SK-N-SH treated with all-trans-retinoic acid at 6 μM for 48 hours (cell line): ENCODE data around the gene C17orf113.

Experiments used
- ATAC-seq: fragments of 200-7000 bp; cut with Tn5 transposase; 3 replicates; pipeline ENCODE4 v1.9.1; 2020; ENCODE audit warnings: mild to moderate bottlenecking, moderate library complexity
- ARNTL ChIP-seq: fragments of 450-650 bp; formaldehyde crosslinking; IDR thresholded peaks from 2 replicates; pipeline ENCODE4 v1.5.0; 2020; ENCODE audit warnings: low read depth, mild to moderate bottlenecking, moderate library complexity, borderline replicate concordance
- BACH2 ChIP-seq: fragments of 250-450 bp; sonication (Bioruptor Pico); IDR thresholded peaks from 2 replicates; pipeline ENCODE4 v1.9.0; 2021; ENCODE audit warnings: mild to moderate bottlenecking, borderline replicate concordance
- CSDC2 ChIP-seq: fragments of 250-450 bp; sonication (Bioruptor Pico); IDR thresholded peaks from 2 replicates; pipeline ENCODE4 v1.5.0; 2020; ENCODE audit warnings: mild to moderate bottlenecking, moderate library complexity
- ESRRG ChIP-seq: fragments of 250-450 bp; sonication (Bioruptor Pico); IDR thresholded peaks from 2 replicates; pipeline ENCODE4 v1.6.1; 2021; ENCODE audit warnings: mild to moderate bottlenecking
- GLIS3 ChIP-seq: fragments of 250-450 bp; sonication (Bioruptor Pico); IDR thresholded peaks from 2 replicates; pipeline ENCODE4 v1.5.0; 2020; ENCODE audit warnings: mild to moderate bottlenecking, moderate library complexity
- ISL1 ChIP-seq: fragments of 250-450 bp; sonication (Bioruptor Pico); IDR thresholded peaks from 2 replicates; pipeline ENCODE4 v2.1.2; 2022; ENCODE audit warnings: mild to moderate bottlenecking, moderate library complexity
- OSR1 ChIP-seq: fragments of 250-450 bp; sonication (Bioruptor Pico); IDR thresholded peaks from 2 replicates; pipeline ENCODE4 v1.8.0; 2022; ENCODE audit warnings: moderate library complexity, mild to moderate bottlenecking, inconsistent platforms
- RARB ChIP-seq: fragments of 250-450 bp; sonication (Bioruptor Pico); IDR thresholded peaks from 2 replicates; pipeline ENCODE4 v1.8.0; 2021; ENCODE audit warnings: mild to moderate bottlenecking, moderate library complexity
- SNAI2 ChIP-seq: fragments of 250-450 bp; sonication (Bioruptor Pico); IDR thresholded peaks from 2 replicates; pipeline ENCODE4 v1.5.0; 2020; ENCODE audit warnings: mild to moderate bottlenecking, moderate library complexity
- TCF4 ChIP-seq: fragments of 250-450 bp; sonication (Bioruptor Pico); IDR thresholded peaks from 2 replicates; pipeline ENCODE4 v1.8.0; 2021; ENCODE audit warnings: mild to moderate bottlenecking, moderate library complexity, borderline replicate concordance
- TOX ChIP-seq: fragments of 250-450 bp; sonication (Bioruptor Pico); IDR thresholded peaks from 2 replicates; pipeline ENCODE4 v1.8.0; 2021; ENCODE audit warnings: mild to moderate bottlenecking, moderate library complexity, borderline replicate concordance
- ZC3H10 ChIP-seq: fragments of 250-450 bp; sonication (Bioruptor Pico); IDR thresholded peaks from 2 replicates; pipeline ENCODE4 v1.5.1; 2021; ENCODE audit warnings: mild to moderate bottlenecking, moderate library complexity
- ZFP3 ChIP-seq: fragments of 250-450 bp; sonication (Bioruptor Pico); IDR thresholded peaks from 2 replicates; pipeline ENCODE4 v1.5.0; 2020; ENCODE audit warnings: mild to moderate bottlenecking, moderate library complexity
- ZFP30 ChIP-seq: fragments of 450-650 bp; formaldehyde crosslinking; IDR thresholded peaks from 2 replicates; pipeline ENCODE4 v1.5.0; 2022; ENCODE audit warnings: mild to moderate bottlenecking, moderate library complexity
- ZNF565 ChIP-seq: fragments of 450-650 bp; formaldehyde crosslinking; conservative IDR thresholded peaks from 2 replicates; pipeline ENCODE4 v1.5.0; 2020; ENCODE audit warnings: low read depth, mild to moderate bottlenecking, moderate library complexity
- ZNF70 ChIP-seq: fragments of 450-650 bp; formaldehyde crosslinking; IDR thresholded peaks from 2 replicates; pipeline ENCODE4 v1.5.0; 2020; ENCODE audit warnings: mild to moderate bottlenecking, moderate library complexity
- ZNF8 ChIP-seq: fragments of 450-650 bp; formaldehyde crosslinking; IDR thresholded peaks from 2 replicates; pipeline ENCODE4 v1.5.0; 2020; ENCODE audit warnings: mild to moderate bottlenecking, moderate library complexity
- TF ChIP-seq, protein P1 (sequence below): fragments of 250-450 bp; sonication (Bioruptor Pico); IDR thresholded peaks from 2 replicates; pipeline ENCODE4 v1.8.0; 2021; ENCODE audit warnings: low read depth, mild to moderate bottlenecking, moderate library complexity, borderline replicate concordance
- TF ChIP-seq, protein P2 (sequence below): fragments of 250-450 bp; sonication (Bioruptor Pico); IDR thresholded peaks from 2 replicates; pipeline ENCODE4 v1.5.0; 2020; ENCODE audit warnings: mild to moderate bottlenecking, moderate library complexity
- TF ChIP-seq, protein P3 (sequence below): fragments of 250-450 bp; sonication (Bioruptor Pico); IDR thresholded peaks from 2 replicates; pipeline ENCODE4 v1.8.0; 2020; ENCODE audit warnings: mild to moderate bottlenecking, moderate library complexity, borderline replicate concordance
- TF ChIP-seq, protein P4 (sequence below): fragments of 250-450 bp; sonication (Bioruptor Pico); IDR thresholded peaks from 2 replicates; pipeline ENCODE4 v1.5.1; 2020; ENCODE audit warnings: low read depth, mild to moderate bottlenecking, moderate library complexity
- TF ChIP-seq, protein P5 (sequence below): fragments of 250-450 bp; sonication (Bioruptor Pico); IDR thresholded peaks from 2 replicates; pipeline ENCODE4 v1.5.1; 2021; ENCODE audit warnings: mild to moderate bottlenecking, moderate library complexity

Gene C17orf113

DNA sequence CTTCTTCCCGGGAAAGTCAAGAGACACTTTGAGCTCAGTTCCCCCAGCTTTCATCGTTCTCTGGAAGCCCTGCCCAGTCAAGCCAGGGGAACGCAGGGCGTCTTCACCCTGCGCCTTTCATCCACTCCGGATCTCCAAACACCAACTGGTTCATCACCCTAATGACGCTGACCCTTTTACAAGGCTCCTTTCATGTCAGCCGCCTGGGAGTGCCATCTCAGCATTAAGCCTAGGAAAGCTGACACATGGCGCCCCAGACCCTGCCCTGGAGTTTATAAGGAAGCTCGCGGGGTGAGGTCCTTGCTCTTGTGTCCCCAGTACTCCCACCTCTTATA, 32.6 kb downstream of the C17orf113 start:
- no peak for ATAC-seq
- TF ChIP-seq CSDC2 (CRISPR knock-in tag) (no peak), ESRRG (CRISPR knock-in tag) (no peak), ZNF70 (no peak), ZFP30 (CRISPR knock-in tag) (no peak), RARB (CRISPR knock-in tag) (no peak), TCF4 (CRISPR knock-in tag) (no peak), ZNF8 (CRISPR knock-in tag) (no peak), ZFP3 (no peak), GLIS3 (CRISPR knock-in tag) (no peak)
- TF ChIP-seq, protein P1, sequence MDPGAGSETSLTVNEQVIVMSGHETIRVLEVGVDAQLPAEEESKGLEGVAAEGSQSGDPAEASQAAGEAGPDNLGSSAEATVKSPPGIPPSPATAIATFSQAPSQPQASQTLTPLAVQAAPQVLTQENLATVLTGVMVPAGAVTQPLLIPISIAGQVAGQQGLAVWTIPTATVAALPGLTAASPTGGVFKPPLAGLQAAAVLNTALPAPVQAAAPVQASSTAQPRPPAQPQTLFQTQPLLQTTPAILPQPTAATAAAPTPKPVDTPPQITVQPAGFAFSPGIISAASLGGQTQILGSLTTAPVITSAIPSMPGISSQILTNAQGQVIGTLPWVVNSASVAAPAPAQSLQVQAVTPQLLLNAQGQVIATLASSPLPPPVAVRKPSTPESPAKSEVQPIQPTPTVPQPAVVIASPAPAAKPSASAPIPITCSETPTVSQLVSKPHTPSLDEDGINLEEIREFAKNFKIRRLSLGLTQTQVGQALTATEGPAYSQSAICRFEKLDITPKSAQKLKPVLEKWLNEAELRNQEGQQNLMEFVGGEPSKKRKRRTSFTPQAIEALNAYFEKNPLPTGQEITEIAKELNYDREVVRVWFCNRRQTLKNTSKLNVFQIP (CRISPR knock-in tag), result no peak
- TF ChIP-seq, protein P2, sequence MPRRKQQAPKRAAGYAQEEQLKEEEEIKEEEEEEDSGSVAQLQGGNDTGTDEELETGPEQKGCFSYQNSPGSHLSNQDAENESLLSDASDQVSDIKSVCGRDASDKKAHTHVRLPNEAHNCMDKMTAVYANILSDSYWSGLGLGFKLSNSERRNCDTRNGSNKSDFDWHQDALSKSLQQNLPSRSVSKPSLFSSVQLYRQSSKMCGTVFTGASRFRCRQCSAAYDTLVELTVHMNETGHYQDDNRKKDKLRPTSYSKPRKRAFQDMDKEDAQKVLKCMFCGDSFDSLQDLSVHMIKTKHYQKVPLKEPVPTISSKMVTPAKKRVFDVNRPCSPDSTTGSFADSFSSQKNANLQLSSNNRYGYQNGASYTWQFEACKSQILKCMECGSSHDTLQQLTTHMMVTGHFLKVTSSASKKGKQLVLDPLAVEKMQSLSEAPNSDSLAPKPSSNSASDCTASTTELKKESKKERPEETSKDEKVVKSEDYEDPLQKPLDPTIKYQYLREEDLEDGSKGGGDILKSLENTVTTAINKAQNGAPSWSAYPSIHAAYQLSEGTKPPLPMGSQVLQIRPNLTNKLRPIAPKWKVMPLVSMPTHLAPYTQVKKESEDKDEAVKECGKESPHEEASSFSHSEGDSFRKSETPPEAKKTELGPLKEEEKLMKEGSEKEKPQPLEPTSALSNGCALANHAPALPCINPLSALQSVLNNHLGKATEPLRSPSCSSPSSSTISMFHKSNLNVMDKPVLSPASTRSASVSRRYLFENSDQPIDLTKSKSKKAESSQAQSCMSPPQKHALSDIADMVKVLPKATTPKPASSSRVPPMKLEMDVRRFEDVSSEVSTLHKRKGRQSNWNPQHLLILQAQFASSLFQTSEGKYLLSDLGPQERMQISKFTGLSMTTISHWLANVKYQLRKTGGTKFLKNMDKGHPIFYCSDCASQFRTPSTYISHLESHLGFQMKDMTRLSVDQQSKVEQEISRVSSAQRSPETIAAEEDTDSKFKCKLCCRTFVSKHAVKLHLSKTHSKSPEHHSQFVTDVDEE, result no peak
- TF ChIP-seq, protein P3, sequence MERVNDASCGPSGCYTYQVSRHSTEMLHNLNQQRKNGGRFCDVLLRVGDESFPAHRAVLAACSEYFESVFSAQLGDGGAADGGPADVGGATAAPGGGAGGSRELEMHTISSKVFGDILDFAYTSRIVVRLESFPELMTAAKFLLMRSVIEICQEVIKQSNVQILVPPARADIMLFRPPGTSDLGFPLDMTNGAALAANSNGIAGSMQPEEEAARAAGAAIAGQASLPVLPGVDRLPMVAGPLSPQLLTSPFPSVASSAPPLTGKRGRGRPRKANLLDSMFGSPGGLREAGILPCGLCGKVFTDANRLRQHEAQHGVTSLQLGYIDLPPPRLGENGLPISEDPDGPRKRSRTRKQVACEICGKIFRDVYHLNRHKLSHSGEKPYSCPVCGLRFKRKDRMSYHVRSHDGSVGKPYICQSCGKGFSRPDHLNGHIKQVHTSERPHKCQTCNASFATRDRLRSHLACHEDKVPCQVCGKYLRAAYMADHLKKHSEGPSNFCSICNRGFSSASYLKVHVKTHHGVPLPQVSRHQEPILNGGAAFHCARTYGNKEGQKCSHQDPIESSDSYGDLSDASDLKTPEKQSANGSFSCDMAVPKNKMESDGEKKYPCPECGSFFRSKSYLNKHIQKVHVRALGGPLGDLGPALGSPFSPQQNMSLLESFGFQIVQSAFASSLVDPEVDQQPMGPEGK (CRISPR knock-in tag), result no peak

DNA sequence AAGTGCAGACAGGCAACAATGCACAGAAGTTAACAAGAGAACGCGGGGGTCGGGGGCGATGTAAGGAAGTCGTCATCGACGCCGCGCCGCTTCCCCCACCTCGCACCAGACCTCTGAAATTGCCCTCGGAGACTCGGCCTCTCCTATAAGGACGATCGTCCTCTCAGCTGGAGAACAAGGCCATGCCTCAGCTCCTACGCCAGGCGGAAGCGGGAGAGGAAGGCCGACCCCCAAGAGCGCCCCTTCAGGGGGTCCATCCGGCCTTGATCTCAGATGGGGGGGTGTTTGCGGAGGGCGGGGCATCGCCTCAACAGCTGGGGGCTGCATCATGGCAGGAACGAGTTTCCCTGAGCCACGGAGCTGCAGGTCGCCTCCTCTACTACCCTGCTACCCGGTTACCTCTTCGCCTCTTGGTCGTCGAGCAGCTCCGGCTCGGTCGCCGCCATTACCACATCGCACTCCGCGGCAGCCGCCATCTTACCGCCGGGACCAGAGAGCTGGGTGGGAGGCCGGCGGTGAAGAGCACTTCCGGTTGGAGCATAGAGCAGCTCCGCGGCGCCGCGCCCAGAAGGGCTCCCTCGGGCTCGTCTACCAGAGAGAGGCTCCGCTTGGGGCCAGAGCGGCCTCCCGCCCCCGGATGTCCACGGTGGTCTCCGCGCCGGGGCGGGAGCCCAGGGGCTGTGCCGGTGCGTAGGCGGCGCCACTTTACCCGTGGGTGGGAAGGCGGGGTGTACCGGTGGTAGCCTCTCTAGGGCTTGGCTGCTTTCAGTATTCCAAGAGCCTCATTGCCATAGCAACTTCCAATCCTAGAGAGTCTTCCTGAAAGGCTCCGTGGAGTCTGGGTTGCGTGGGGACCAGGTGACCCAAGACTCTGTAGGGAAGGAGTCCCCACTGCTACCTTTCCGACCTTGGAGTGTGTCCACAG, 33.2 kb downstream of the C17orf113 start, which contains the start of gene DNAJC7:
Gene DNAJC7 (minus strand): TSS at position 499 of the 925 bp plus-strand sequence. CDS start 23 bp downstream, at position 476.
- TF ChIP-seq, protein P4, sequence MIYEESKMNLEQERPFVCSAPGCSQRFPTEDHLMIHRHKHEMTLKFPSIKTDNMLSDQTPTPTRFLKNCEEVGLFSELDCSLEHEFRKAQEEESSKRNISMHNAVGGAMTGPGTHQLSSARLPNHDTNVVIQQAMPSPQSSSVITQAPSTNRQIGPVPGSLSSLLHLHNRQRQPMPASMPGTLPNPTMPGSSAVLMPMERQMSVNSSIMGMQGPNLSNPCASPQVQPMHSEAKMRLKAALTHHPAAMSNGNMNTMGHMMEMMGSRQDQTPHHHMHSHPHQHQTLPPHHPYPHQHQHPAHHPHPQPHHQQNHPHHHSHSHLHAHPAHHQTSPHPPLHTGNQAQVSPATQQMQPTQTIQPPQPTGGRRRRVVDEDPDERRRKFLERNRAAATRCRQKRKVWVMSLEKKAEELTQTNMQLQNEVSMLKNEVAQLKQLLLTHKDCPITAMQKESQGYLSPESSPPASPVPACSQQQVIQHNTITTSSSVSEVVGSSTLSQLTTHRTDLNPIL (CRISPR knock-in tag), result no peak
- TF ChIP-seq ARNTL (CRISPR knock-in tag) (no peak), TCF4 (CRISPR knock-in tag) (no peak), ZNF8 (CRISPR knock-in tag) (no peak), ZFP30 (CRISPR knock-in tag) (no peak), CSDC2 (CRISPR knock-in tag) (no peak), ZNF565 (CRISPR knock-in tag) (no peak), OSR1 (CRISPR knock-in tag) (no peak), RARB (CRISPR knock-in tag) (no peak), ZNF70 (no peak), TOX (CRISPR knock-in tag) (no peak), SNAI2 (CRISPR knock-in tag) (no peak), GLIS3 (CRISPR knock-in tag) (no peak), ZFP3 (no peak), BACH2 (CRISPR knock-in tag) (no peak), ZC3H10 (no peak), ISL1 (no peak)
- TF ChIP-seq, protein P1 (CRISPR knock-in tag), result no peak
- TF ChIP-seq, protein P5, sequence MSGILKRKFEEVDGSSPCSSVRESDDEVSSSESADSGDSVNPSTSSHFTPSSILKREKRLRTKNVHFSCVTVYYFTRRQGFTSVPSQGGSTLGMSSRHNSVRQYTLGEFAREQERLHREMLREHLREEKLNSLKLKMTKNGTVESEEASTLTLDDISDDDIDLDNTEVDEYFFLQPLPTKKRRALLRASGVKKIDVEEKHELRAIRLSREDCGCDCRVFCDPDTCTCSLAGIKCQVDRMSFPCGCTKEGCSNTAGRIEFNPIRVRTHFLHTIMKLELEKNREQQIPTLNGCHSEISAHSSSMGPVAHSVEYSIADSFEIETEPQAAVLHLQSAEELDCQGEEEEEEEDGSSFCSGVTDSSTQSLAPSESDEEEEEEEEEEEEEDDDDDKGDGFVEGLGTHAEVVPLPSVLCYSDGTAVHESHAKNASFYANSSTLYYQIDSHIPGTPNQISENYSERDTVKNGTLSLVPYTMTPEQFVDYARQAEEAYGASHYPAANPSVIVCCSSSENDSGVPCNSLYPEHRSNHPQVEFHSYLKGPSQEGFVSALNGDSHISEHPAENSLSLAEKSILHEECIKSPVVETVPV (CRISPR knock-in tag), result no peak
- TF ChIP-seq, protein P2, result no peak
- ATAC-seq, result peak; percentile 93
